Stimulated activated CD8-positive, alpha-beta memory T cell treated with anti-CD3 and anti-CD28 coated beads, Interleukin-4, amount 100 ng/mL, for 48 hours (primary cell): Measurements from ENCODE around the gene ZNF429.
A peak's percentile ranks its signal among the peaks of the same experiment; 100 is the strongest.
"Not testable (repeated sequence)": the region's sequence is repeated elsewhere in the genome, so short reads cannot be mapped to it uniquely, and the experiment has no call there.

Source experiments
- DNase-seq: peaks from one replicate; pipeline ENCODE4 v3.0.0-alpha.2; 2020

Gene ZNF429

GRCh38 chr19:21519488-21519887, 14.1 kb downstream of the ZNF429 start:
- DNase-seq: no peak

DNA sequence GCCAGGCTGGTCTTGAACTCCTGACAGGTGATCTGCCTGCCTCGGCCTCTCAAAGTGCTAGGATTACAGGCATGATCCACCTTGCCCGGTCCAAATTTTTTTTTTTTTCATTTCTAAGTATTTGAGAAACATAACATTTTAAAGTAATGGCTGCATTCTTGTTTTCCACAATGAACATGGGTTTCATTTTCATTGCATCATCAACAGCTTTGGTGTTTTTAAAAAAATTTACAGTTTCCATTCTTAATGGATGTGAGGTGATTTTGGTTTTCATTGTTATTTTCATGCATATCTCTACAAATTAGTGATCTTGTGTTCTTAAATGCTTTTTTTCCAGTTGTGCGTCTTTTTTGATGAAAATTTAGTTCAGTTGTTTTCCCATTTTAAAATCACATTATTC, 27.5 kb downstream of the ZNF429 start:
- no peak for DNase-seq

DNA sequence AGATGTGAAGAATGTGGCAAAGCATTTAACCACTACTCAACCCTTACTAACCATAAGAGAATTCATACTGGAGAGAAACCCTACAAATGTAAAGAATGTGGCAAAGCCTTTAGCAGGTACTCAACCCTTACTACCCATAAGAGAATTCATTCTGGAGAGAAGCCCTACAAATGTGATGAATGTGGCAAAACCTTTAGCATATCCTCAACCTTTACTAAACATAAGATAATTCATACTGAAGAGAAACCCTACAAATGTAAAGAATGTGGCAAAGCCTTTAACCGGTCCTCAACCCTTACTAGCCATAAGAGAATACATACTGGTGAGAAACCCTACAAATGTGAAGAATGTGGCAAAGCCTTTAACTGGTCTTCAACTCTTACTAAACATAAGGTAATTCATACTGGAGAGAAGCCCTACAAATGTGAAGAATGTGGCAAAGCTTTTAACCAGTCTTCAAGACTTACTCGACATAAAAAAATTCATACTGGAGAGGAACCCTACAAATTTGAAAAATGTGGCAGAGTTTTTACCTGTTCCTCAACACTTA, 31.4 kb downstream of the ZNF429 start:
- DNase-seq: not testable (repeated sequence)

GRCh38 chr19:21559444-21559843, 54.0 kb downstream of the ZNF429 start:
- no peak for DNase-seq

DNA sequence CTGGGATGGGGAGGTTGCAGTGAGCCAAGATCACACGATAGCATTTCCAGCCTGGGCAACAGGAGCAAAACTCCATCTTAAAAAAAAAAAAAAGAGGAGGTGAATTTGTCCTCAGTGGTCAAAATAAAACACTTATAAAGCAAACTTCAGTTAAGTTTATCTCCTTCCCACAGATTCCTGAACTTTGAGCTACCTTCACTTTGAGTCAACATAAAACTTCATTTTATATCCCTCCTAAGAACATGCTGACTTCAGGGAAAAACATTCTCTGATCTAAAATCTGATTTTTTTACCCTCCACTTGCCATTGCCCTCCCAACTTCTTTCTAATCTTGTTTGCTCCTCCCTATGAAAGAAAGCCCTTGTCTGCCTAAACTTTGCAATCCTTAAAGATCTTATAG, 59.0 kb downstream of the ZNF429 start:
- no peak for DNase-seq

DNA sequence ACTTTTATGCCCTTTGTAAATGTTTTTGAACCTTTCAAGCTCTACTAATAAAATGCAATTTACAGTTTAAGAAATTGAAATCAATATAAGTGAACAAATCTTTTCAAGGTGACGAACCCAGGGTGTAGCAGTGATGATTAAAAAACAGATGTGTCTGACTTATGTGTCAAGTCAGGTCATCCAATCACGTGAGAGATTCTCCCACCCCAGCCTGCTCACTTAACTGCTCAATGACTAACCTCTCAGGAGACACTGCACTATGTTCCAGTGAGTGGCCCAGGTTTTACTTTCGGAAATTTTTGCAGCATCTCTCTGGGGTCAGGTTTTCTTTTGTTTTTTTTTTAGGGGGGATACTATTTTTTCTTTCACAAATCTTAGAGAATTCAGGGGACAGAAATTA, 60.7 kb downstream of the ZNF429 start:
- DNase-seq: peak; percentile 40

DNA sequence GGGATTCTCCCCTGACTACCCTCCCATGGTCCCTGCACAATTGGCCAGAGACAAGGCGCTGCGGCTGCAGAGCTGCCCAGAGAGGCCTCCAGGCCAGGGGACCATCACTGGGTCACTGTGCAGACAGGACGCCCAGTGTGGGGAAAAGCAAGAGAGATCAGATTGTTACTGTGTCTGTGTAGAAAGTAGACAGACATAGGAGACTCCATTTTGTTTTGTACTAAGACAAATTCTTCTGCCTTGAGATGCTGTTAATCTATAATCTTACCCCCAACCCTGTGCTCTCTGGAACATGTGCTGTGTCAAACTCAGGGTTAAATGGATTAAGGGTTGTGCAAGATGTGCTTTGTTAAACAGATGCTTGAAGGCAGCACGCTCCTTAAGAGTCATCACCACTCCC, 62.4 kb downstream of the ZNF429 start:
- not testable (repeated sequence) for DNase-seq

DNA sequence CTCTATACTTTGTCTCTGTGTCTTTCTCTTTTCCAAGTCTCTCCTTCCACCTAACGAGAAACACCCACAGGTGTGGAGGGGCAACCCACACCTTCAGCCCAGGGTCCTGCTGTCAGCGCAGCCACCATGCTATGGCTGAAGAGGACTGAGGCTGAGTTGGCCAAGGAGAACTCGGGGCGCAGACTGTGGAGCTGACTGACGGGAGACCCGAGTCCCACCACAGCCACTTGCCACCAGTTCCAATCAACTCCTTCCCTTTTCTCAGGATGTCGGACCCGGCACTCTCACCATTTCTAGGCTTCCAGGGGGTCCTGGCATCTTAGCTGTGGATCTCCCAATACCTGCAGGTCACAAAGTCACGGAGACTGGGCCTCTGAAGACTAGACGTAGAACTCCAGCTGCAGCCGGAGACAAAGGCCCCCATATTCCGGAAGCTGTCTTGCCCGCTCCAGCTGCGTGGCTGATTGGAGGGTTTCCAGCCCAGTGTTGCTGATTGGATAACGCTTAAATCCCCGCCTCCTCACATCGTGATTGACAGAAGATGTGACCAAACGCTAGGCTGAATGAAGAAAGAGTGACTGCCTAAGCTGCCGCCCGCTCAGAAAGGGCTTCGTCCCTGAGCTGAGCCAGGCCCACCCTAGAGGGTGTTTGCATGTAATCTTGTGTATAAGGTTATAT, 63.6 kb downstream of the ZNF429 start:
- DNase-seq: peak; percentile 89

DNA sequence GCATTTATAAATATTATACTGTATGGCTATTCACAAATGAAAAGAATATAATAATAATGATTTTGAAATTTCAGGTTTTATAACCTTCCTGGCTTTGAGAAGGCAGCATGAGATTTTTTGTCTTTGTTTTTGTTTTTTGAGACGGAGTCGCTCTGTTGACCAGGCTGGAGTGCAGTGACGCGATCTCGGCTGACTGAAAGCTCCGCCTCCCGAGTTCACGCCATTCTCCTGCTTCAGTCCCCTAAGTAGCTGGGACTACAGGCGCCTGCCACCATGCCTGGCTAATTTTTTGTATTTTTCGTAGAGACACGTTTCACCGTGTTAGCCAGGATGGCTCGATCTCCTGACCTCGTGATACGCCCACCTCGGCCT, 64.1 kb downstream of the ZNF429 start:
- DNase-seq: peak; percentile 71

DNA sequence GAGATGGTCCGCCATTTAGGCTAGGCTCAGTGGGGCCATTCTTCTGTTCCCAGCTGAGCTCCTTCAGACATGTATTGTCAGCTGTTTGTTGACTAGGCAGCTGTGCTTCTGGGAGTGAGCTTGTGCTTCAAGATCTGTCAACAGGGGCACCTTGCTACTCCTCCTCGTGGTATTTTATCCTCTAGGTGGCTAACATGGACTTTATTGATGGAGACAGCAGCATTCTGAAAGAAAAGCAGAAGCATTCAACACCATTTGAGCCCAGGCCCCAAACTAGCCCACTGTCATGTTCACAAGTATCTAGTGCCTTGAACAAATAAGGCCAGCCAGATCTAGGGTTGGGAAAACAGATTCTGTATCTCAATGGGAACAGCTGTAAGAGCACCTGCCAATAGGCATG, 65.9 kb downstream of the ZNF429 start:
- no peak for DNase-seq

GRCh38 chr19:21574607-21575006, 69.2 kb downstream of the ZNF429 start:
- DNase-seq: no peak

DNA sequence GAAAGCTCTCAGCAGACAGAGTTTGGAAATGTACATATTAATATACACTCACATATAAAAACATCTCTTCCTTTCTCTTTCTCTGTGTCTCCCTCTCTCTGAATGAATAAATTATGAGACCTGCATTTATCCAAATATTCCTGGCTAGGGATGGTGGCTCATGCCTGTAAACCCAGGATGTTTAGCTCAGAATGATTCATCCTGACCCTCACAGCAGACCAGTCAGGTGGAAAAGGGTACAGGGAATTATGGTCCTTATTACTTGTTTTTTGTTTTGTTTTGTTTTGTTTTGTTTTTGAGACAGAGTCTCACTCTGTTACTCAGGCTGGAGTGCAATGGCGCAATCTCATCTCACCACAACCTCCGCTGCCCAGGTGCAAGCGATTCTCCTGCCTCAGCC, 71.1 kb downstream of the ZNF429 start:
- no peak for DNase-seq

- no peak for DNase-seq
Observed at GRCh38 chr19:21580101-21580500, 74.7 kb downstream of the ZNF429 start.

DNA sequence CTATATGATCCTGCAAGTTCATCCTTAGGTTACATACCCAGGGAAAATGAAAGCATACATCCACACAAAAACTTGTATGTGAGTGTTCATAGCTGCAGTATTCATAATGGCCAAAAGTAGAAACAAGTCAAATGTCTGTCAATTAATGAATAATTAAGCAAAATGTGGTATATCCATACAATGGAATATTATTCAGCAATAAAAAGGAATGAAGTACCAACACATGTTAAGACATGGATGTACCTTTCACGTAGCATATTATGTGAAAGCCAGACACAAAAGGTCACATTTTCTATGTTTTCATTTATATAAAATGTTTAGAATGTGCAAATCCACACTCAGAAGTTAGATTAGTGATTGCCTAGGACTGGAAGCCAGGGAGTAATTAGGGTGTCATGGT, 75.4 kb downstream of the ZNF429 start:
- no peak for DNase-seq

GRCh38 chr19:21581646-21582240, 76.3 kb downstream of the ZNF429 start:
- DNase-seq: no peak

DNA sequence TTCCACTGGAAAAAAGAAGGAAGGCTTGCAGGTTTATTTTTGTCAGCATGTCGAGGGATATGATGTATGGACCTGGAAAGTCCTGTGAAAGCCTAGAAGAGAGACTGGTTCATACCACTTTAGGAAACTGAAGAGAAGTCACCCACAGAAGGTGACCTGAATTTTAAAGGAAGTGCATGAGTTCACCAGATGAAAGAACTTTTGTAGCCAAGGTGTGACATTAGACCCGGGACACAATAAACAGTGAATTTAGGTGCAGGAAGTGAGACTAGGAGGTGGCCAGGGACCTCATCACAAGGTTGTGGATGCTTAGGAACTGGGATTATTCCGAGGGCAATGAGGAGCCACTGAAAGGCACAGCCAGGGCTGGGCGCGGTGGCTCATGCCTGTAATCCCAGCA, 79.1 kb downstream of the ZNF429 start:
- DNase-seq: no peak

DNA sequence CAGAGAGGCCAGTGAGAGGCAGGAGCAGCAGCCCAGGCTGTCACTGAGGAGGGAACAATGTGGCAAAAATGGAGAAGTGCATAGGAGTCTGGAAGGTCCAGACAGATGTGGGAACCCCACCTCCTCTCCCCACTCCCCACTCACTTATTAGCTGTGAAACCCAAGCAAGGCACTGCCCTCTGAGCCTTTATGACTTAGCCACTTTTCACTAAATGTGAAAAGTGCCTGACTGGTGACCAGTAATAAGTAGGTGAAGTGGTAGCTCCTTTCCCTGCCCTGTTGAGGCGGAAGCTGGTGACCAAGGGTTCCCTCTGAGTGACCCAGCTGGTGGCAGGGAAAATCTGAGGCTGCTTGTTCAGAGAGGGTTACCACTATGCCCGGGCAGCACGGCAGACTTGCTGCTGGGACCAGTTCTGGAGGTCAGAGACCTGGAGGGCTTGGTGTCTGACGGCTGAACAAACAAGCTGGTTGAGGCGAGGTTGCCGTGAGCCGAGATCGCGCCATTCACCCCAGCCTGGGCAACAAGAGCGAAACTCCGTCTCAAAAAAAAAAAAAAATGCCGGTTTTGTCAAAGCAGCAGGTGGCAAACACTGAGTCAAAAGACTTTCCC, 80.0 kb downstream of the ZNF429 start:
- no peak for DNase-seq

- peak; percentile 46 for DNase-seq
Observed at GRCh38 chr19:21586311-21587116, 81.1 kb downstream of the ZNF429 start.

DNA sequence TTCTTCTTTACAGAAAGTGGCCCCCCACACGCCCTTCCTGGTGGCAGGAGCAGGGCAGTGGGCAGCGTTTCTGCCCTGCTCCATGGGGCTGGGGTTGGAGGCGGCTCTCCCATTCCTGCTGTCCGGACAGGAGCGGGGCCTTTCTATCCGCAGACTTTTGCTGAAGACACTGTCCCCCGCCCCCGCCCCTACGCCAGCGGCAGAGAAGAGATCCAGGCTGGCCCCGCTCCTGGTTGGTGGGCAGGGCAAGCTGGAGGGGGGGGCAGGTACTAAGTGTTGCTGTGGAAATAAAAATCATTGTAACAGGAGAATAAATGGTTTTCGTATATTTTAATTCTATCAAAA, 81.7 kb downstream of the ZNF429 start:
- no peak for DNase-seq

DNA sequence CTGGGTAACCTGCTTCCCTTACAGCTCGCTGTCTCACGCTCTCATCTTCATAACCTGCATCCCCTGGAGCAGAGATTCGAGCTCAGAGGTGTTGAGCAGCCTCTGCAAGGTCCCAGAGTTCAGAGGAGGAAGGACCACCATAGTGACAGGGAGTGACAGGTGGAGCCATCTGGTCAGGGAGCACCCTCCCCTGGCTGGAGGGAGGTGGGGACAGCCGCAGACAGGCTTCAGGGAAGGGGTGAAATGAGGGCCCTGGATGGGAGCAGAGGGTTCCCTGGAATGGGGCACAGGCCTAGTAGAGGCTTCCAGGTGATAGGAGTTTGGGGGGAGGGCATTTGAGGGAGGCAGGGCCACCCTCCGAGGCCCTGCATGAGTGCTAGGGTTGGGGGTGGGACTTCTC, 82.1 kb downstream of the ZNF429 start:
- DNase-seq: no peak

DNA sequence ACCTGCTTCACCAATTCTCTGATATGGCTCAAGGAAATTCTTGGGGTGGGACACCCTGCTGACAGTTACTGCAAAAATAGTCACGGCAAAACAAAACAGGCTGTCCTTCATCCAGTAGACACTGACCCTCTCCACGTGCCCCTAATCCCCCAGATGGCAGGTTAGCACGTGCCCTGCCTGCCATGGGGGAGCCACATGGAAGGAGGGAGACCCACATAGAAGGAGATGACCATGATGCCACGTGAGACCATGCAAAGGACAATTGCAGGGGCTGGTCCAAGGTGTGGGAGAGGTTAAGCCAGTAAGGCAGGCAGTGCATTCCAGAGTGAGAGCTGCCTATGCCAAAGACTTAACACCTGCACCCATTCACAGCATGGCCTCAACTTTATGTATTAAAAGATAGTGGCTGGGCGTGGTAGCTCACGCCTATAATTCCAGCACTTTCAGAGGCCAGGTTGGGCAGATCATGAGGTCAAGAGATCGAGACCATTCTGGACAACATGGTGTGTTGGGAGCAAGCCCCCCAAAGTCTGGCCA, 82.7 kb downstream of the ZNF429 start:
- DNase-seq: no peak

- no peak for DNase-seq
Observed at GRCh38 chr19:21590867-21591266, 85.5 kb downstream of the ZNF429 start.

GRCh38 chr19:21593008-21593481, 87.6 kb downstream of the ZNF429 start:
- no peak for DNase-seq
